Neuronal stem cell (in vitro differentiated cells): ENCODE results near the gene GNG12.
"Not testable (repeated sequence)": the region's sequence is repeated elsewhere in the genome, so short reads cannot be mapped to it uniquely, and the experiment has no call there.

Experiments
- DNase-seq: peaks from one replicate; pipeline ENCODE4 v3.0.0-alpha.2; 2013; ENCODE audit warnings: low spot score
- H2AFZ ChIP-seq: one replicate; pipeline ENCODE4 v1.6.1; 2013; ENCODE audit warnings: mild to moderate bottlenecking, low read length, inconsistent platforms
- H2AK5ac ChIP-seq: 2 replicates; pipeline ENCODE4 v1.6.1; 2013; ENCODE audit warnings: low read depth, mild to moderate bottlenecking, inconsistent platforms, low read length, moderate library complexity, mixed read lengths
- H2BK120ac ChIP-seq: 2 replicates; pipeline ENCODE4 v1.6.1; 2013; ENCODE audit warnings: low read depth, mild to moderate bottlenecking, inconsistent platforms, low read length, moderate library complexity, mixed read lengths
- H2BK12ac ChIP-seq: one replicate; pipeline ENCODE4 v1.6.1; 2013; ENCODE audit warnings: low read length, inconsistent platforms
- H2BK15ac ChIP-seq: 2 replicates; pipeline ENCODE4 v1.6.1; 2013; ENCODE audit warnings: mild to moderate bottlenecking, low read length, inconsistent platforms, mixed read lengths
- H2BK5ac ChIP-seq: one replicate; pipeline ENCODE4 v1.6.1; 2013; ENCODE audit warnings: inconsistent platforms, mild to moderate bottlenecking, low read length, moderate library complexity
- H3K14ac ChIP-seq: one replicate; pipeline ENCODE4 v1.6.1; 2013; ENCODE audit warnings: low read length, inconsistent platforms
- H3K18ac ChIP-seq: 2 replicates; pipeline ENCODE4 v1.6.1; 2013; ENCODE audit warnings: low read length, inconsistent platforms
- H3K23ac ChIP-seq: 2 replicates; pipeline ENCODE4 v1.6.1; 2013; ENCODE audit warnings: low read depth, mild to moderate bottlenecking, mixed read lengths, low read length, inconsistent platforms; ENCODE audit not compliant: poor library complexity
- H3K27ac ChIP-seq: replicated peaks from 3 replicates; pipeline ENCODE4 v1.5.1; 2013; ENCODE audit warnings: low read length, inconsistent platforms
- H3K27me3 ChIP-seq, 3 experiments: 2 replicates each; pipeline ENCODE4 v1.6.1; 2013; ENCODE audit warnings: low read length in 3 of 3, mild to moderate bottlenecking in 2 of 3, inconsistent platforms in 1 of 3, low read depth in 1 of 3, mixed read lengths in 1 of 3, moderate library complexity in 1 of 3; ENCODE audit not compliant: control insufficient read depth in 3 of 3, insufficient read depth in 3 of 3
- H3K36me3 ChIP-seq, 2 donors: replicated peaks in 1 of 2; 2 replicates each; pipeline ENCODE4 v1.6.1; 2013; ENCODE audit warnings: low read length in 2 of 2; ENCODE audit not compliant: control insufficient read depth in 2 of 2, insufficient read depth in 2 of 2
- H3K4ac ChIP-seq: 2 replicates; pipeline ENCODE4 v1.6.1; 2013; ENCODE audit warnings: inconsistent platforms, mild to moderate bottlenecking, low read length, moderate library complexity
- H3K4me1 ChIP-seq, 2 donors: 1 replicate in 1 of 2; 2 replicates in 1 of 2; pipeline ENCODE4 v1.6.1; 2013; ENCODE audit warnings: low read length in 2 of 2, low read depth in 1 of 2; ENCODE audit not compliant: control insufficient read depth in 2 of 2, insufficient read depth in 1 of 2
- H3K4me2 ChIP-seq: one replicate; pipeline ENCODE4 v1.6.1; 2013; ENCODE audit warnings: mild to moderate bottlenecking, low read length, inconsistent platforms; ENCODE audit not compliant: insufficient read depth, poor library complexity, severe bottlenecking
- H3K4me3 ChIP-seq, 2 donors: 2 replicates each; pipeline ENCODE4 v1.5.1; 2013; ENCODE audit warnings: low read length in 2 of 2, mild to moderate bottlenecking in 2 of 2, inconsistent platforms in 1 of 2, moderate library complexity in 1 of 2
- H3K79me1 ChIP-seq: one replicate; pipeline ENCODE4 v1.6.1; 2013; ENCODE audit warnings: low read depth, mild to moderate bottlenecking, inconsistent platforms, low read length, moderate library complexity
- H3K9ac ChIP-seq: one replicate; pipeline ENCODE4 v1.6.1; 2013; ENCODE audit warnings: mild to moderate bottlenecking, low read depth, low read length, inconsistent platforms; ENCODE audit not compliant: poor library complexity
- H3K9me3 ChIP-seq, 2 donors: replicated peaks in 1 of 2; 2 replicates each; pipeline versions ENCODE3 to v1.6.1; 2013; ENCODE audit warnings: low read length in 2 of 2, mild to moderate bottlenecking in 2 of 2, inconsistent platforms in 1 of 2, low read depth in 1 of 2, mixed read lengths in 1 of 2, moderate library complexity in 1 of 2; ENCODE audit not compliant: control insufficient read depth in 2 of 2, insufficient read depth in 1 of 2
- H4K8ac ChIP-seq: one replicate; pipeline ENCODE4 v1.6.1; 2013; ENCODE audit warnings: low read depth, mild to moderate bottlenecking, inconsistent platforms, low read length, moderate library complexity
- H4K91ac ChIP-seq: one replicate; pipeline ENCODE4 v1.6.1; 2013; ENCODE audit warnings: low read length, low read depth, mild to moderate bottlenecking, inconsistent platforms; ENCODE audit not compliant: poor library complexity
- WGBS, 2 donors: extraction: QIAGEN DNeasy Blood & Tissue Kit; methylation state at CpG; one replicate each; pipeline ENCODE4 v1.1.7; 2013; ENCODE audit warnings: missing lambda C conversion rate in 2 of 2, mixed read lengths in 1 of 2; ENCODE audit not compliant: insufficient read length in 2 of 2, insufficient replicate concordance in 1 of 2; ENCODE audit errors: extremely low coverage in 2 of 2; 5-methylcytosine and 5-hydroxymethylcytosine counted together

The GNG12 gene

GRCh38 chr1:67732750-67733151 is 100.5 kb downstream of the GNG12 start:
- peak overlapping the region; percentile 77 for H2AK5ac ChIP-seq
- H3K9me3 ChIP-seq = no peaks in the 10 kb centered on the region
- H3K23ac ChIP-seq = no peak overlapping the region
- H3K18ac ChIP-seq = peak overlapping the region; percentile 41
- no peak overlapping the region for H3K4ac ChIP-seq
- no peaks in the 10 kb centered on the region for H3K36me3 ChIP-seq
- no peak overlapping the region for H2AFZ ChIP-seq
- WGBS, 2 donors = no CpG with 5 or more reads among the region's 6 CpGs
- H3K27me3 ChIP-seq = no peaks in the 10 kb centered on the region
- H3K4me2 ChIP-seq = no peak overlapping the region
- H3K79me1 ChIP-seq = no peaks in the 10 kb centered on the region
- H4K8ac ChIP-seq = no peak overlapping the region
- DNase-seq = no peak
- no peak overlapping the region for H2BK15ac ChIP-seq
- H3K14ac ChIP-seq = no peak overlapping the region
- no peak overlapping the region for H2BK120ac ChIP-seq
- H4K91ac ChIP-seq = no peak overlapping the region
- no peak overlapping the region for H3K9ac ChIP-seq
- H3K4me3 ChIP-seq = no peak overlapping the region
- peaks cover 10 to 16% of the 10 kb centered on the region in 2 donors for H3K4me1 ChIP-seq
- H2BK5ac ChIP-seq = no peak overlapping the region
- no peak overlapping the region for H3K27ac ChIP-seq
- H2BK12ac ChIP-seq = no peak overlapping the region

- Histone ChIP-seq H2BK12ac (no peak overlapping the region), H3K4me2 (no peak overlapping the region), H3K27ac (no peak overlapping the region), H3K14ac (no peak overlapping the region), H3K9ac (no peak overlapping the region), H3K9me3 (no peaks in the 10 kb centered on the region), H3K79me1 (no peaks in the 10 kb centered on the region), H3K4ac (no peak overlapping the region), H3K18ac (no peak overlapping the region), H4K91ac (no peak overlapping the region), H3K36me3 (no peaks in the 10 kb centered on the region), H2AFZ (no peak overlapping the region), H2BK5ac (no peak overlapping the region), H2BK120ac (no peak overlapping the region), H3K4me3 (no peak overlapping the region), H2BK15ac (no peak overlapping the region), H2AK5ac (peak overlapping the region; percentile 20), H3K23ac (no peak overlapping the region), H4K8ac (no peak overlapping the region), H3K27me3 (no peaks in the 10 kb centered on the region), H3K4me1 (peaks cover 7 to 11% of the 10 kb centered on the region in 2 donors)
- DNase-seq = no peak
- WGBS, 2 donors = no CpG with 5 or more reads among the region's 2 CpGs
Measured at GRCh38 chr1:67731322-67731721, 101.9 kb downstream of the GNG12 start.

- H3K23ac ChIP-seq, H3K36me3 ChIP-seq, H2BK12ac ChIP-seq, H3K14ac ChIP-seq, DNase-seq, H3K4ac ChIP-seq, H3K27me3 ChIP-seq, H3K4me3 ChIP-seq, H3K4me2 ChIP-seq, H4K91ac ChIP-seq, H2AK5ac ChIP-seq, H3K79me1 ChIP-seq, H3K18ac ChIP-seq, H2BK120ac ChIP-seq, H3K4me1 ChIP-seq, H2AFZ ChIP-seq, H2BK15ac ChIP-seq, H4K8ac ChIP-seq, H3K9ac ChIP-seq, H3K27ac ChIP-seq, H2BK5ac ChIP-seq, H3K9me3 ChIP-seq: not testable (repeated sequence)
- no CpG with 5 or more reads among the region's 9 CpGs for WGBS, 2 donors
Measured at GRCh38 chr1:67730312-67730711, 103.0 kb downstream of the GNG12 start.

- Histone ChIP-seq H2AK5ac (no peak overlapping the region), H3K9me3 (no peaks in the 10 kb centered on the region), H3K4me1 (peaks cover 2 to 5% of the 10 kb centered on the region in 2 donors), H2BK120ac (no peak overlapping the region), H2BK5ac (no peak overlapping the region), H3K9ac (no peak overlapping the region), H4K8ac (no peak overlapping the region), H3K79me1 (no peaks in the 10 kb centered on the region), H3K18ac (no peak overlapping the region), H2BK15ac (no peak overlapping the region), H3K14ac (no peak overlapping the region), H3K27ac (no peak overlapping the region), H3K27me3 (no peaks in the 10 kb centered on the region), H2AFZ (no peak overlapping the region), H2BK12ac (no peak overlapping the region), H3K4me2 (no peak overlapping the region), H4K91ac (no peak overlapping the region), H3K23ac (no peak overlapping the region), H3K4ac (no peak overlapping the region), H3K4me3 (no peak overlapping the region), H3K36me3 (no peaks in the 10 kb centered on the region)
- no CpG with 5 or more reads among the region's 2 CpGs for WGBS, 2 donors
- no peak for DNase-seq
Measured at GRCh38 chr1:67729872-67730271, 103.4 kb downstream of the GNG12 start.
